Mucosa of descending colon (tissue), 3 donors: Measurements from ENCODE around the gene NTNG1. TPM values are rescaled to one million over a fixed set of nuclear protein-coding genes. Genes with fewer than 3 reads are reported as not detected.

ENCODE experiments used
- ATAC-seq: fragments of 200-7000 bp; cut with Tn5 transposase; one replicate; pipeline ENCODE4 v1.9.1; 2020; ENCODE audit warnings: mild to moderate bottlenecking, moderate library complexity
- DNase-seq, 3 donors: peaks; one replicate each; pipeline ENCODE4 v3.0.0-alpha.2; 2020
- H3K36me3 ChIP-seq: fragments of 200-600 bp; one replicate; pipeline ENCODE4 v1.8.0; 2021; ENCODE audit warnings: low read depth, mild to moderate bottlenecking
- H3K4me1 ChIP-seq: fragments of 200-600 bp; one replicate; pipeline ENCODE4 v1.8.0; 2021; ENCODE audit warnings: low read depth, mild to moderate bottlenecking
- H3K4me3 ChIP-seq: fragments of 200-600 bp; one replicate; pipeline ENCODE4 v1.8.0; 2021; ENCODE audit warnings: mild to moderate bottlenecking
- H3K9me3 ChIP-seq: fragments of 200-600 bp; one replicate; pipeline ENCODE4 v1.8.0; 2021; ENCODE audit warnings: mild to moderate bottlenecking
- intact Hi-C, 2 donors: fragments of 100-400 bp; cut with DNase I in 1 of 2; cut with micrococcal nuclease in 1 of 2; formaldehyde crosslinking; loops; one replicate each; pipeline versions ENCODE4 v1.11.0 to v1.11.1; 2022; cut with DNase I, micrococcal nuclease
- total RNA-seq, 3 donors: library from RNA; stranded (reverse); fragmentation: NEBNext Ultra II Directional in 2 of 3; extraction: Animal tissue kit (Norgen Biotek cat#: 25700) in 2 of 3; gene quantifications; one replicate each; pipeline versions ENCODE4 v1.2.1 to v1.2.4, GENCODE V29; 2021 to 2023
- TF ChIP-seq, protein P1 (sequence below): fragments of 200-600 bp; IDR thresholded peaks from one replicate; pipeline ENCODE4 v1.8.0; 2022; ENCODE audit warnings: antibody characterized with exemption, mild to moderate bottlenecking
- donor health status: DM: no; HTN: no; CAD: no; lungs with moderate emphysema.
- donor health status: DM: no; HTN: no; CAD: no.
- donor health status: DM: no; HTN: yes; CAD: no.

Gene NTNG1
- total RNA-seq, 3 donors from 2014 or later = 0.23 to 2.5 (median 1.3) TPM

GRCh38 chr1:107200631-107201030, 59.8 kb downstream of the NTNG1 start:
- Histone ChIP-seq H3K9me3 (no peaks in the 10 kb centered on the region), H3K4me1 (no peaks in the 10 kb centered on the region), H3K36me3 (no peaks in the 10 kb centered on the region), H3K4me3 (no peak overlapping the region)
- no peak for ATAC-seq
- intact Hi-C loops = no loop called here
- no peak for DNase-seq
- TF ChIP-seq, protein P1, sequence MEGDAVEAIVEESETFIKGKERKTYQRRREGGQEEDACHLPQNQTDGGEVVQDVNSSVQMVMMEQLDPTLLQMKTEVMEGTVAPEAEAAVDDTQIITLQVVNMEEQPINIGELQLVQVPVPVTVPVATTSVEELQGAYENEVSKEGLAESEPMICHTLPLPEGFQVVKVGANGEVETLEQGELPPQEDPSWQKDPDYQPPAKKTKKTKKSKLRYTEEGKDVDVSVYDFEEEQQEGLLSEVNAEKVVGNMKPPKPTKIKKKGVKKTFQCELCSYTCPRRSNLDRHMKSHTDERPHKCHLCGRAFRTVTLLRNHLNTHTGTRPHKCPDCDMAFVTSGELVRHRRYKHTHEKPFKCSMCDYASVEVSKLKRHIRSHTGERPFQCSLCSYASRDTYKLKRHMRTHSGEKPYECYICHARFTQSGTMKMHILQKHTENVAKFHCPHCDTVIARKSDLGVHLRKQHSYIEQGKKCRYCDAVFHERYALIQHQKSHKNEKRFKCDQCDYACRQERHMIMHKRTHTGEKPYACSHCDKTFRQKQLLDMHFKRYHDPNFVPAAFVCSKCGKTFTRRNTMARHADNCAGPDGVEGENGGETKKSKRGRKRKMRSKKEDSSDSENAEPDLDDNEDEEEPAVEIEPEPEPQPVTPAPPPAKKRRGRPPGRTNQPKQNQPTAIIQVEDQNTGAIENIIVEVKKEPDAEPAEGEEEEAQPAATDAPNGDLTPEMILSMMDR = no peak

DNA sequence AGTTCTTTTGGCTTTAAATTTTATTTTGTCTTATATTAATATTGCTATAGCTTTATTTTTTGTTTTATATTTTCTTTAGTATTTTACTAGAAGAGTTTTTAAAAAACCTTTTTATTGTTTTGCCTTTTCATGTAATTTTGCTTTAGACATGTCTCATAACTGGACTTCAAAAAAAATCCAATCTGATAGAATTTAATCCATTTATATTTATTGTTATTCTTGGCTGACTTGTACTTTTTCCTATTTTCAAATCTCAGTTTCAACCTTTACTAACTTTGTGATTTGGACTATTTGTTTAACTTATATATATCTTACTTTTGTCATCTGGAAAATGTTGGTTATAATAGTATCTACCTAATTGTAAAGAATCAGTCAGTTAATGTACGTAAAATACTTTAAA, 61.2 kb downstream of the NTNG1 start:
- Histone ChIP-seq H3K36me3 (no peaks in the 10 kb centered on the region), H3K9me3 (no peaks in the 10 kb centered on the region), H3K4me3 (no peak overlapping the region), H3K4me1 (no peaks in the 10 kb centered on the region)
- intact Hi-C loops = no loop called here
- no peak for ATAC-seq
- DNase-seq = no peak
- TF ChIP-seq, protein P1 = no peak

DNA sequence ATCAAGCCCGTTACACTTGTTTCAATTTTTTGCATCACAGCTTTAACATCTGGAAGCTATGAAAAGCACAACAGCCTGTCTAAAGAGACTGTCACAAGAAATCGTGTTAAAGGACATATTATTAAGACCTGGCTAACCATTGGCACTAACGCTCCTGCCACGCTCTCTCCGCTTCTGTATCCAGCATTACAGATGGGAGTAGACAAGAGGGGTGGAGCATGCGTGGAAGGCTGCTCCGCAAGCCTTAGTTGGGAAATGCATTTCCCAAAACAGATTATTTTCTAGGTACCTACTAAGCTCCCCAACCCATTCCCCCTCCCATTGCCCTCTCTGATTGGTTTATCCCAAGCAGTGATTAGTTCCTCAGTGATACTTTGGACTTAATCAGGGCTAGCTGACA, 72.4 kb downstream of the NTNG1 start:
- H3K4me3 ChIP-seq = no peak overlapping the region

DNA sequence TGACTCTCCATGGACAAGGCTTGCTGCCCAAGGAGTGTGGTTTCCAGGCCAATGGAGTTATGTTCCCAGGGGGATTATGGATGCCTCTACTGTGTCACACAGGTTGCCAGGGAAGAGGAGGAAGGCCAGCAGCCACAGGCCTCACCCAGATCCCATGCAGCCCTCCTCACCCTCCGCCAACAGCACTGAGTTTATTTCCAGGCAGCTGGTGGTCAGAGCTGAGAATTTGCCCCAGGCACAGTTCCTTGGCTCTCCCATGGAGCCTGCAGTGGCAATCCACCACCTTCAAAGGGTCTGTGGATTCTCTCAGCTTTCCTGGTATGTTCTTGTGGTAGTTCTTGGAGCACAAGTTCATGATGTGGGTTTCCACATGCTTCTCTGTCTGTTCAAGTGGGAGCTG, 79.2 kb downstream of the NTNG1 start:
- Histone ChIP-seq H3K4me1 (no peaks in the 10 kb centered on the region), H3K36me3 (no peaks in the 10 kb centered on the region), H3K9me3 (no peaks in the 10 kb centered on the region), H3K4me3 (no peak overlapping the region)
- ATAC-seq = no peak
- TF ChIP-seq, protein P1 = no peak
- intact Hi-C loops = no loop called here
- no peak for DNase-seq

More for the DNA sequence above, 72.4 kb downstream of the NTNG1 start:
- TF ChIP-seq, protein P1 = no peak
- ATAC-seq = no peak
- no peak for DNase-seq
- Histone ChIP-seq H3K4me1 (no peaks in the 10 kb centered on the region), H3K36me3 (no peaks in the 10 kb centered on the region), H3K9me3 (no peaks in the 10 kb centered on the region)
- intact Hi-C loops = no loop called here

DNA sequence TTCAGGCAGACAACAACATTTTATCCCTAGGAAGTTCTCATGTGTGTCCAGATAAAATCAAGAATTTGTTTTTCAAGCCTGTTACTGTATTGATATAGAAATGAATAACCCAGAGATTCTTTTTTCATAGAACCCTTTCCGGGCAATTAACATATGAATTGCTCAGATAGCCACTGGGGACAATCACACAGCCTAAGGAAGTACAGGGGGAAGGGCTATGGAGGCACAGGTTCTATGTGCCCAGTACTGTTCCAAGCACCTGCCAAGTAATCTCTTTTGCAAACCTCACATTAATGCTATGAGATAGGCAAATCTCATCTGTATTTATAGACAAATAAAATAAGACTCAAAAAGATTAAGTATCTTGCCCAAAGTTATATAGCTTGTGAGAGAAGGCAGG, 84.9 kb downstream of the NTNG1 start:
- H3K4me1 ChIP-seq = no peaks in the 10 kb centered on the region
- TF ChIP-seq, protein P1 = no peak
- intact Hi-C loops = no loop called here
- H3K36me3 ChIP-seq = no peaks in the 10 kb centered on the region
- H3K9me3 ChIP-seq = no peaks in the 10 kb centered on the region
- ATAC-seq = no peak
- H3K4me3 ChIP-seq = no peak overlapping the region
- no peak for DNase-seq

GRCh38 chr1:107228704-107229371, 88.0 kb downstream of the NTNG1 start:
- DNase-seq = no peak
- Histone ChIP-seq H3K9me3 (no peaks in the 10 kb centered on the region), H3K36me3 (no peaks in the 10 kb centered on the region), H3K4me1 (no peaks in the 10 kb centered on the region), H3K4me3 (no peak overlapping the region)
- intact Hi-C loops = no loop called here
- TF ChIP-seq, protein P1 = no peak
- ATAC-seq = no peak
